Endothelial cell (in vitro differentiated cells): ENCODE results near the gene CD4. TPM values are rescaled to one million over a fixed set of nuclear protein-coding genes. Genes with fewer than 3 reads are reported as not detected.
"Not testable (repeated sequence)": the region's sequence is repeated elsewhere in the genome, so short reads cannot be mapped to it uniquely, and the experiment has no call there.

Source experiments
- DNase-seq: peaks from one replicate; pipeline ENCODE4 v3.0.0; 2021; ENCODE audit warnings: low spot score
- H3K27ac Mint-ChIP-seq: one replicate; pipeline ENCODE4 v1.8.0; 2021; ENCODE audit warnings: mixed read lengths, inconsistent platforms; ENCODE audit not compliant: unreplicated experiment
- H3K27me3 Mint-ChIP-seq: one replicate; pipeline ENCODE4 v1.8.0; 2021; ENCODE audit warnings: mild to moderate bottlenecking, moderate library complexity, mixed read lengths, inconsistent platforms; ENCODE audit not compliant: unreplicated experiment
- H3K36me3 Mint-ChIP-seq: one replicate; pipeline ENCODE4 v1.8.0; 2021; ENCODE audit warnings: mild to moderate bottlenecking, low read depth, mixed read lengths, inconsistent platforms; ENCODE audit not compliant: unreplicated experiment
- H3K4me1 Mint-ChIP-seq: one replicate; pipeline ENCODE4 v1.8.0; 2021; ENCODE audit warnings: mild to moderate bottlenecking, mixed read lengths, inconsistent platforms; ENCODE audit not compliant: unreplicated experiment
- H3K4me3 Mint-ChIP-seq: one replicate; pipeline ENCODE4 v1.8.0; 2021; ENCODE audit warnings: mild to moderate bottlenecking, mixed read lengths, inconsistent platforms; ENCODE audit not compliant: unreplicated experiment
- H3K9me3 Mint-ChIP-seq: one replicate; pipeline ENCODE4 v1.8.0; 2021; ENCODE audit warnings: mixed read lengths, inconsistent platforms; ENCODE audit not compliant: unreplicated experiment
- long read RNA-seq: library from polyadenylated mRNA; unstranded; transcript quantifications from one replicate; pipeline ENCODE4 v2.0.0, GENCODE V29; 2020; ENCODE audit not compliant: unreplicated experiment
- total RNA-seq: library from RNA; stranded (reverse); fragmentation: NEBNext Ultra II Directional; extraction: Animal tissue kit (Norgen Biotek cat#: 25700); gene quantifications from one replicate; pipeline ENCODE4 v1.2.1, GENCODE V29; 2021; ENCODE audit not compliant: unreplicated experiment
- TF ChIP-seq, protein P1 (sequence below): fragments of 200-600 bp; sonication (generic); IDR thresholded peaks from one replicate; pipeline ENCODE4 v1.5.0; 2021; ENCODE audit warnings: antibody characterized with exemption; ENCODE audit not compliant: unreplicated experiment

Gene CD4
- total RNA-seq = 4.7 TPM
- long read RNA-seq, partial matches to known transcripts = 0 of 4 reads
- long read RNA-seq, other reads (novel, unspliced or antisense) = 1 of 4 reads

DNA sequence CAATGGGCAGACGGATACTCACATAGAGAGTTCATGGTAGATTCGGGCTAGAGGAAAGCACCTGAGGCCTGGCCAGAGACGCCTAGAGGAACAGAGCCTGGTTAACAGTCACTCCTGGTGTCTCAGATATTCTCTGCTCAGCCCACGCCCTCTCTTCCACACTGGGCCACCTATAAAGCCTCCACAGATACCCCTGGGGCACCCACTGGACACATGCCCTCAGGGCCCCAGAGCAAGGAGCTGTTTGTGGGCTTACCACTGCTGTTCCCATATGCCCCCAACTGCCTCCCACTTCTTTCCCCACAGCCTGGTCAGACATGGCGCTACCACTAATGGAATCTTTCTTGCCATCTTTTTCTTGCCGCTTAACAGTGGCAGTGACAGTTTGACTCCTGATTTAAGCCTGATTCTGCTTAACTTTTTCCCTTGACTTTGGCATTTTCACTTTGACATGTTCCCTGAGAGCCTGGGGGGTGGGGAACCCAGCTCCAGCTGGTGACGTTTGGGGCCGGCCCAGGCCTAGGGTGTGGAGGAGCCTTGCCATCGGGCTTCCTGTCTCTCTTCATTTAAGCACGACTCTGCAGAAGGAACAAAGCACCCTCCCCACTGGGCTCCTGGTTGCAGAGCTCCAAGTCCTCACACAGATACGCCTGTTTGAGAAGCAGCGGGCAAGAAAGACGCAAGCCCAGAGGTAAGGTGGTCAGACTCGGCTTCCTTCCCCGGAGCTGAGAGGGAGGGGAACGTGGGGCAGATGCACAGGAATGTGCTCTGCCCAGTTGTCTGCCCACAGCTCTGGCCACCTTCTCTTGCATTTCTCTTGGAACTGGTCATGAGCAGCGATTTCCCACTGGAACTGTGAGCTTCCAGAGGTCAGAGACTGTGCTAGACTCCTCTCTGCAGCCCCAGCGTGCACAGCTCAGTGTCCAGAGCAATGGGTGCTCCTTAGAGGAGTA is at the start of gene CD4:
Gene CD4, plus strand, starts transcription at position 557 of the 953 bp plus-strand sequence. CDS start 10,611 bp downstream, outside the sequence.
- H3K36me3 Mint-ChIP-seq = peaks cover 4% of the 10 kb centered on the region
- TF ChIP-seq, protein P1, sequence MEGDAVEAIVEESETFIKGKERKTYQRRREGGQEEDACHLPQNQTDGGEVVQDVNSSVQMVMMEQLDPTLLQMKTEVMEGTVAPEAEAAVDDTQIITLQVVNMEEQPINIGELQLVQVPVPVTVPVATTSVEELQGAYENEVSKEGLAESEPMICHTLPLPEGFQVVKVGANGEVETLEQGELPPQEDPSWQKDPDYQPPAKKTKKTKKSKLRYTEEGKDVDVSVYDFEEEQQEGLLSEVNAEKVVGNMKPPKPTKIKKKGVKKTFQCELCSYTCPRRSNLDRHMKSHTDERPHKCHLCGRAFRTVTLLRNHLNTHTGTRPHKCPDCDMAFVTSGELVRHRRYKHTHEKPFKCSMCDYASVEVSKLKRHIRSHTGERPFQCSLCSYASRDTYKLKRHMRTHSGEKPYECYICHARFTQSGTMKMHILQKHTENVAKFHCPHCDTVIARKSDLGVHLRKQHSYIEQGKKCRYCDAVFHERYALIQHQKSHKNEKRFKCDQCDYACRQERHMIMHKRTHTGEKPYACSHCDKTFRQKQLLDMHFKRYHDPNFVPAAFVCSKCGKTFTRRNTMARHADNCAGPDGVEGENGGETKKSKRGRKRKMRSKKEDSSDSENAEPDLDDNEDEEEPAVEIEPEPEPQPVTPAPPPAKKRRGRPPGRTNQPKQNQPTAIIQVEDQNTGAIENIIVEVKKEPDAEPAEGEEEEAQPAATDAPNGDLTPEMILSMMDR = no peak
- no peaks in the 10 kb centered on the region for H3K9me3 Mint-ChIP-seq
- H3K27ac Mint-ChIP-seq = peak within 1 kb of the TSS; percentile 77
- H3K4me3 Mint-ChIP-seq = no peak within 1 kb of the TSS
- no peak for DNase-seq
- H3K4me1 Mint-ChIP-seq = peaks cover 52% of the 10 kb centered on the region
- peaks cover 2% of the 10 kb centered on the region for H3K27me3 Mint-ChIP-seq

DNA sequence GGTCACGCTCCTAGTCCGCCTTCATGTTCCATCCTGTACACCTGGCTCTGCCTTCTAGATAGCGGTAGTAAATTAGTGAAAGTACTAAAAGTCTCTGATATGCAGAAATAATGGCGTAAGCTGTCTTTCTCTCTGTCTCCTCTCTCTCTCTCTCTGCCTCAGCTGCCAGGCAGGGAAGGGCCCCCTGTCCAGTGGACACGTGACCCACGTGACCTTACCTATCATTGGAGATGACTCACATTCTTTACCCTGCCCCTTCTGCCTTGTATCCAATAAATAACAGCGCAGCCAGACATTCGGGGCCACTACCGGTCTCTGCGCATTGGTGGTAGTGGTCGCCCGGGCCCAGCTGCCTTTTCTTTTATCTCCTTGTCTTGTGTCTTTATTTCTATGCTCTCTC is 47.2 kb upstream of the CD4 start:
- Mint-ChIP-seq H3K36me3 (peaks cover 14% of the 10 kb centered on the region), H3K4me1 (peaks cover 21% of the 10 kb centered on the region), H3K27ac (peak overlapping the region; percentile 20)
- H3K4me3 Mint-ChIP-seq, H3K27me3 Mint-ChIP-seq, DNase-seq, H3K9me3 Mint-ChIP-seq: not testable (repeated sequence)

DNA sequence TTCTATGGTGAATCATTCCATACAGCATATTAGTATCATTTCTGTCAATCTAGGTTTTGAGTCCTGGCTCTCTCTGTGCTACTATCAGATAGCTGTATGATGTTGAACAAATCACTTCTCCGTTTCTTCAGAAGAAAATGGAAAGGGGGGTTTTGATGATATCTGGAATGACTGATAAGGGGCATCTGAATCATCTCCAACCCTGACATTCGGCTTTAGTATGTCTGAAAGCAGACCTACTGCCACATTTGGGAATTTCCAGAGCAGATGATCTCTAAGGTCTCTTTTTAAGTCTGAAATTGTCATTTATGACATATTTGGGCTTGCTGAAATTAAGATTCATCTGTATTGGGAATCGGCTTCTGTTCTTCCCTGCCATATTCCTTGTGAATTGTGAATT is 46.5 kb upstream of the CD4 start:
- Mint-ChIP-seq H3K4me1 (peaks cover 22% of the 10 kb centered on the region), H3K9me3 (no peaks in the 10 kb centered on the region), H3K27me3 (peaks cover 8% of the 10 kb centered on the region), H3K36me3 (peaks cover 21% of the 10 kb centered on the region), H3K27ac (no peak overlapping the region), H3K4me3 (no peak overlapping the region)
- no peak for DNase-seq
- TF ChIP-seq, protein P1 = no peak

DNA sequence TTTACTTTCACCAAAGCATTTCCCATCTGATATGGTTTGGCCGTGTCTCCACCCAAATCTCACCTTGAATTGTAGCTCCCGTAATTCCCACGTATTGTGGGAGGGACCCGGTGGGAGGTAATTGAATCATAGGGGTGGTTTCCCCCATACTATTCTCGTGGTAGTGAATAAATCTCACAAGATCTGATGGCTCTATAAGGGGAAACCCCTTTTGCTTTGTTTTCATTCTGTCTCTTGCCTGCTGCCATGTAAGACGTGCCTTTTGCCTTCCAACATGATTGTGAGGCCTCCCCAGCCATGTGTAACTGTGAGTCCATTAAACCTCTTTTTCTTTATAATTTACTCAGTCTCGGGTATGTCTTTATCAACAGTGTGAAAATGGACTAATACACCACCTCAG is 46.0 kb upstream of the CD4 start:
- not testable (repeated sequence) for DNase-seq, H3K9me3 Mint-ChIP-seq, H3K27ac Mint-ChIP-seq, H3K27me3 Mint-ChIP-seq
- peaks cover 26% of the 10 kb centered on the region for H3K36me3 Mint-ChIP-seq
- H3K4me1 Mint-ChIP-seq = peaks cover 22% of the 10 kb centered on the region
- peak overlapping the region; percentile 33 for H3K4me3 Mint-ChIP-seq

DNA sequence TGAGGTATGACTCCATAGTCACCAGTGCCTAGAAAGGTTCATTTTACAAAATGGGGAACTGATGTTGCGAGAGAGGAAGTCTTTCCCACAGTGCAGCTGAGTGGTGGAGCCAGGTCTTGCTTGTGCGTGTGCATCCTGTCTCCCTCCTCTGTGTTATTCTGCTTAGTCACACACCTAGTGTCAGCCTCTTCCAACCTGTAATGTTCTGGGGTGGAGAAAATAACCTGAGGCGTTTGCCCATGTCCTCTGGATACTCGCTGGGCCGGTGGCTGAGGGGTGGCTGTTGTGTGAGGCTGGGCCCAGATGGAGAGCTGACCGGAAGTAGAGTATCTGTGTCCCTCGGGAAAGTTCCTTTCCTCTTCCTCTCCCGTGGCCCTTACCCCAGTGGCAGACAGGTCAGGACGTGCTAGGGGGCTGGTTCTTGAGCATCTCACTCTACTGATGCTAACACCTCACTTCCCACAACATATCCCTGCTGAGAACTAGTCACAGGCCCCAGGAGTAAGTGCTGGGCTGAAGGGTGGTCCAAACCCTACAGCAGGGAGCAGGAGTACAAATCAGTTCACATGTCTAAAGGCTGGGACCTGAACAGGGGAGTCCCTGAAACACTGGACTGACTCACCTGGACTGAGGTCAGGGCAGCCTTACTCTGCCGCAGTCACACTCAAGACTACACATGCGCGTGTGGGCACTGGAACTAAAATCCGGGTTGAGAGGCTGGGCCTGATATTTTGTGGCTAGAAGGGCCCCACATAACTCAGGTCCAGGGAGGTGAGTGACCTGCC is 43.4 kb upstream of the CD4 start:
- no peaks in the 10 kb centered on the region for H3K9me3 Mint-ChIP-seq
- H3K27ac Mint-ChIP-seq = peak overlapping the region; percentile 79
- H3K36me3 Mint-ChIP-seq = peaks cover 37% of the 10 kb centered on the region
- peaks cover 9% of the 10 kb centered on the region for H3K27me3 Mint-ChIP-seq
- H3K4me1 Mint-ChIP-seq = peaks cover 24% of the 10 kb centered on the region
- DNase-seq = no peak
- no peak overlapping the region for H3K4me3 Mint-ChIP-seq
- TF ChIP-seq, protein P1 = no peak
